Hematopoietic multipotent progenitor cell treated with erythropoietin and hydrocortisone succinate and interleukin-3 and kit ligand, for 6 days (in vitro differentiated cells): ENCODE data around the gene TRIP13.
"Not testable (repeated sequence)": the region's sequence is repeated elsewhere in the genome, so short reads cannot be mapped to it uniquely, and the experiment has no call there.

Experiments used
- DNase-seq: peaks from one replicate; pipeline ENCODE4 v3.0.0-alpha.2; 2015

TRIP13 gene

DNA sequence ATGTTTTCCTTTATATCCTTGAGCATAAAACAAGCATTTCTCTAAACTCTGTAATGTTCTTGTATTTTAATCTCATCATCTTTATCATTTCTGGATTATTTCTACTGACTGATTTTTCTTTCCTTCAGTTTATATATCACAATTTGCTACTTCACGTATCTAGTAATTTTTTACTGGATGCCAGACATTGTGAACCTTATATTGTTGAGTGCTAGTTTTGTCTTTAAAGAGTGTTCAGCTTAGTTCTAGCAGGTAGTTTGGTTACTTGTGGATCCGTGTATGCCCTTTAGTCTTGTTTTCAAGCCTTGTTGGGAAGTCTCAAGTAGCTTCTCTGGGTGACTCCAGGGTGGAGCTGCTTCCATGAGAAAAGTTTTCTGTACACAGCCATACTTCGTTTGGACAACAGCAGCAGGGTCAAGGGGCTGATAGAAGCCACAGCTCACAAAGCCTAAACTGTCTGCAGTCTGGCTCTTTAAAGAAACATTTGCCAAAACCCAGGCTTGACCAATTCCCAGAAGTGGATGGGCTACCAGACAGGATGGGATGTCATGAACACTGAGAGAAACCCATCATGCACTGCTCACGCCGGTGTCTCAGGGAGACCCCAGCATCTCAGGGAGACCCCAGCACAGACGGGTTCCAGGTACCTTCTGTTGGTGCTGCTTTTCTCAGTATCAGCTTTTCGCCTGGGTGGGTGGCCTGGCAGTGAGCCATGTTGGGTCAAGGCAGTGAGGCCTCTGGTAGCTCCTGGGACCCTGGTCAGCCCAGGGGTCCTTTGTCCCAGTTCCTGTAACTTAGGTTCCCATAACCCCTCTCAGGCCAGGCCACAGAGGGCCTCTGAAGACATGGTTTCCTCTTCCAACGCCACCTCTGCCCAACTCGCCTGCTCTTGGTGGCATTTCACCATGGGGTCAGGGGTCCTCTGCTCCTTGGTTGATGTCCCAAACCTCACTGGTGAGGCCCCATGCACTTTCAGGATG is 29.1 kb downstream of the TRIP13 start:
- DNase-seq: no peak

GRCh38 chr5:922436-923280 is 30.0 kb downstream of the TRIP13 start:
- no peak for DNase-seq

DNA sequence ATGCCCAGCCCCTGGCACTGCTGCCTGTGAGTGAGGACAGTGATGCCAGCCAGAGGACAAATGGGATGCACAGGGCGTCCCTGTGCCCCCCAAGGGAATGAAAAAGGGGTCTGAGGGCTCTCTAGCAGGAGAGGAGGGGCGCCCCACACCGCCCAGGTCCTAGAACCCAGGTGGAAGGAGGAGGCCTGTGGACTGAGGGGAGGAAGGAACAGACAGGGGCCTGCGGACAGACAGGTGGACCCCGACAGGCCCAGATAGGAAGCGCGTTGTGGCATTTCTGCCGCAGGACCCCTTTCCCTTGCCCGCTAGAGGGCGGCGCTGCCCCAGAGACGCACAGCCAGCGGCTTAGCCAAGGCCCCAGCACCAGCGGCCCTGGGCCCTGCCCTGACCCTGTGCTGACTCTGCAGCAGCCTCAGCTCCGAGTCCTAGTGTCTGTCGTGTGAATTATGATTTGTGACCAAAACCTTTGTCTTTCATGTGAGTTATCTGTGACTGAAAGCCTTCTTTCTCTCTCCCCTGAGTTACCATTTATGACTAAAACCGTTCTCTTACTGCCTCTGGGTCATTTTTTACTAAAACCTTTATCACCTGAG is 30.7 kb downstream of the TRIP13 start:
- peak; percentile 88 for DNase-seq

DNA sequence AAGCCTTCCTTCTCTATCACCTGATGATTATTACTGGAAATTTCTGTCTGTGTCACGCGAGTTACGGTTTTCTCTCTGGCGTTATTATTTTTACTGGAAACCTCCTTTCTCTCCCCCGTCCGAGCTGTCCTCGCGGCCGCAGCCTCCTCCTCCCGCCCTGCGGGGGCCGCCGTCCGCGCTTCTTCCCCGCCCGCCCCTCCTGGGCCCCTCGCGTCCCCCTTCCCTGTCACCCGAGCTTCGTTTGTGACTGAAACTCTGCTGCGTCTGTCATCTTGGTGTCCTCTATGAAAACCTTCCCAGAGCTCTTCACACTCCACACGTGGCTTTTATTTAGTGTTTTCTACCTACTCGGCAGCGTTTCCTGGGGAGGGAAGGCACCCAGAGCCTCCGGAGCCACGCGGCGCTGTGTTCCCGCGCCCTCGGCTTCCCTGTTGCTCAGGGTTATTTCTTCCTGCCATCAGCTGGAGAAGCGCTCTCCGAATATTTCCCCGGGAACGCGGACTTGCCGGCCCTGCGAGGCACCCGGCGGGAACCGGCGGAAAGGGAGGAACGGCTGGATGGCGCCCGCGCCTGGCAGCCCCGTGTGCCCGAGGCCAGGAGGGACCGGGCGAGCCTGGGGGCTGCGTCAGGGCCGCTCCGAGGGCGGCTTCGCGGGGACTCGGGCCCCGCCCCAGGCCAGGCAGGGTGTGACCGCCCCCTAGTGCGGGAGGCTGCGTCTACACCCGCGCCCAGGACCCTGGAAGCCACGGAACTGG is 33.9 kb downstream of the TRIP13 start:
- DNase-seq: peak; percentile 53

GRCh38 chr5:927172-928015 is 34.7 kb downstream of the TRIP13 start:
- no peak for DNase-seq

DNA sequence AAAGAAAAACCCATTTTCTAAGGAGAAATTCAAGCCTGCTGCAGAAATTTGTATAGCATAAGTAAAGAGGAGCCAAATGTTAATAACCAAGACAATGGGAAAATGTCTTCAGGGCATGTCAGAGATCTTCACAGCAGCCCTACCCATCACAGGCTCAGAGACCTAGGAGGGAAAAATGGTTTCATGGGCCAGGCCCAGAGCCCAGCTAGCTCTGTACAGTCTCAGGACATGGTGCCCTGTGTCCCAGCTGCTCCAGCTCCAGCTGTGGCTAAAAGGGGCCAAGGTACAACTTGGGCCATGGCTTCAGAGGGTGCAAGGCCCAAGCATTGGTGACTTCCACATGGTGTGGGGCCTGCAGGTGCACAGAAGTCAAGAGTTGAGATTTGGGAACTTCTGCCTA is 36.5 kb downstream of the TRIP13 start:
- not testable (repeated sequence) for DNase-seq

DNA sequence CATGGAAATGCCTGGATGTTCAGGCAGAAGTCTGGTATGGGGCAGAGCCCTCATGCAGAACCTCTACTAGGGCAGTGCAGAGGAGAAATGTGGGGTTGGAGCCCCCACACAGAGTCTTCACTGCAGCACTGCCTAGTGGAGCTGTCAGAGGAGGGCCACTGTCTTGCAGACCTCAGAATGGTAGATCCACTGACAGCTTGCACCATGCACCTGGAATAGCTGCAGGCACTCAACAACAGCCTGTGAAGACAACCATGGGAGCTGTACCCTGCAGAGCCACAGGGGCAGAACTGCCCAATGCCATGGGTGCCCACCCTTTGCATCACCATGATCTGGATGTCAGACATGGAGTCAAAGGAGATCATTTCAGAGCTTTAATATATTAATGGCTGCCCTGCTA is 36.9 kb downstream of the TRIP13 start:
- DNase-seq: no peak

GRCh38 chr5:930866-931265 is 38.2 kb downstream of the TRIP13 start:
- DNase-seq: no peak

GRCh38 chr5:931570-932145 is 39.0 kb downstream of the TRIP13 start:
- DNase-seq: no peak

GRCh38 chr5:932151-932627 is 39.5 kb downstream of the TRIP13 start:
- no peak for DNase-seq

DNA sequence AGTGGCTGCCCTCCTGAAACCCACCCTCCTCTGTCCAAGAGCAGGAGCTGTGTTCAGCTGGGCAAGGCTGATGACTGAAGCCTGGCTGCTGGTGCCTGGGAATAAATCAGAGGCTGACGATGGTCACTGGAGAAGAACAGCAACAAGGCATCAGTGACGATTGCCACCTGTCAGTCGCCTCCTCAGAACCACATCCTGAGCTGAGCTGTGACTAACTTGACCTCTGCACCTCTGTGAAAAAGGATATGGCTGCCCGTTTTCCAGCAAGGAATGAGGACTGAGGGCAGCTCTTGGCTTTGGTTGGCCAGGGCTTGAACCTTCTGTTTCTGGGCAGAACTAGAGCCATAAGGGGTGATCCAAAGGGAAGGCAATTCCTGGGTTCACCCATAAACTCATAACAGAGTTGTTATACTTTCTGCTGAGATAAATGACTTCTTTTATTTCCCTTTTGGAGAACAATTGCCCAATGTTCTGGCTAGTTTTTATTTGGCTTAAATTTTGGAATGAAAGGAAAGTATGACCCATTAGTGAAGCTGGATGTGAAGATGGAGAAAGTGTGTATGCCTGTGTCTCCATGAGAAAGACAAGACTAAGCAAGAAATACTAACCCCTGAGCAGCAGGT is 40.1 kb downstream of the TRIP13 start:
- DNase-seq: no peak

DNA sequence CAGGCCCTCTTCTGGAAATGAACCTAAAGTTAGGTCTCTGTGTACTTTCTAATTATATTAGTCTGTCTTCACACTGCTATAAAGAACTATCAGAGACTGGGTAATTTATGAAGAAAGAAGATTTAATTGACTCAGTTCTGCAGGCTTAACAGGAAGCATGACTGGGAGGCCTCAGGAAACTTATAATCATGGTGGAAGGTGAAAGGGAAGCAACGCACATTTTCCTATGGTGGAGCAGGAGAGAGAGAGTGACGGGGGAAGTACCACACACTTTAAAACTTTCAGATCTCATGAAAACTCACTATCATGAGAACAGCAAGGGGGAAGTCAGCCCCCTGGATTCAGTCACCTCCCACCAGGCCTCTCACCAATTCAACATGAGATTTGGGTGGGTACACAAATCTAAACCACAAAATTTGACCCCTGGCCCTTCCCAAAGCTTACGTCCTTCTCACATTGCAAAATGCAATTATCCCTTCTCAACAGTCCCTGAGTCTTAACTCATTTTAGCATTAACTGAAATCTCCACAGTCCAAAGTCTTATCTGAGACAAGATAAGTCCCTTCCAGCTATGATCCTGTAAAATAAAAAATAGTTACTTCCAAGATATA is 40.7 kb downstream of the TRIP13 start:
- DNase-seq: no peak

DNA sequence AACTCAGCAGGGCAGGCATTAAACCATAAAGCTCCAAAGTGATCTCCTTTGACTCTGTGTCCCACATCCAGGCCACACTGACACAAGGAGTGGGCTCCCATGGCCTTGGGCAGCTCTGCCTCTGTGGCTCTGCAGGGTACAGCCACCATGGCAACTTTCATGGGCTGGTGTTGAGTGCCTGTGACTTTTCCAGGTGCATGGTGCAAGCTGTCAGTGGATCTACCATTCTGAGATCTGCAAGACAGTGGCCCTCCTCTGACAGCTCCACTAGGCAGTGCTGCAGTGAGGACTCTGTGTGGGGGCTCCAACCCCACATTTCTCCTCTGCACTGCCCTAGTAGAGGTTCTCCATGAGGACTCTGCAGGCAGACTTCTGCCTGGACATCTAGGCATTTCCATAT is 41.3 kb downstream of the TRIP13 start:
- not testable (repeated sequence) for DNase-seq

GRCh38 chr5:934381-934967 is 41.8 kb downstream of the TRIP13 start:
- DNase-seq: not testable (repeated sequence)

GRCh38 chr5:935510-936084 is 42.9 kb downstream of the TRIP13 start:
- no peak for DNase-seq

GRCh38 chr5:936149-937144 is 43.8 kb downstream of the TRIP13 start:
- no peak for DNase-seq

DNA sequence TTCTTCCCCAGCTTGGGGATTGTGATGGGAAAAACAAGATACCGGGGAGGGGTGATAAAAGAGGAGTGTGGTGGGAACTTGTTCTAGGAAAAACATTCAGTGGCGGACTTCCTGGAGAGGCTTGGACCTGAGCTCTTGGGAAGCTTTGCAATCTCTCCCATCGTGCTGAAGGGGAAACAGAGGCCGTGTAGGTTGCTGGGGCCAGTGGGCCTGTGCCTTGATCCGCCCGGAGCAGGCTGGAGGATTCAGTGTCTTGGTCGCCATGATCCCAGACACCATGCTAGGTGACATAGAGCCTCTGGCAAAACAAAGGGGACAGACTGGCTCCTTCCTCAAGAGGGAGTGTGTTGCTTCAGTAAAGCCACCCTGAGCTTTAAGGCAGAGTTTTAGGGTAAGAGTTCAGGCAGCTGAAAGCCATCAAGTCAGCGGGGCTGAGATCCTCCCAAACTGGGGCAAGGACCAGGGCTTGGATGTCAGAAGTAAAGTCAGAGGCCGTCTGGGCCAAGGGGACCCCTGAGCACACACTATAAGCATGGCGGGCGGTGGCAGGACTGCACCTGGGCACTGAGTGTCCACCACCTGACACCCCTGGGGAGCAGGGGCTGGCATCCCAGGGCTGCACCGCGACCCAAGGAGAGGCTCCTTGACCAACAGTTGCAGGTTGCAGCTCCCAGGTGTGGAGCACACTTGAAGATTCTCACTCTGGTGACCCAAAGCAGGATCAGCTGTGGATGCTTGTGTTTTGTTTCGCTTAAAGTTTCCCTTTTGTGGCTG is 44.7 kb downstream of the TRIP13 start:
- DNase-seq: no peak
